NOMO-1 (cell line): ENCODE data around the gene UBL4A.
A peak's percentile ranks its signal among the peaks of the same experiment; 100 is the strongest.
"Not testable (repeated sequence)": the region's sequence is repeated elsewhere in the genome, so short reads cannot be mapped to it uniquely, and the experiment has no call there.

Experiments used
- DNase-seq, 2 experiments: peaks; one replicate each; lab custom pipeline; 2025; ENCODE audit not compliant: unreplicated experiment in 2 of 2; lab: John Stamatoyannopoulos, UW

Gene UBL4A

DNA sequence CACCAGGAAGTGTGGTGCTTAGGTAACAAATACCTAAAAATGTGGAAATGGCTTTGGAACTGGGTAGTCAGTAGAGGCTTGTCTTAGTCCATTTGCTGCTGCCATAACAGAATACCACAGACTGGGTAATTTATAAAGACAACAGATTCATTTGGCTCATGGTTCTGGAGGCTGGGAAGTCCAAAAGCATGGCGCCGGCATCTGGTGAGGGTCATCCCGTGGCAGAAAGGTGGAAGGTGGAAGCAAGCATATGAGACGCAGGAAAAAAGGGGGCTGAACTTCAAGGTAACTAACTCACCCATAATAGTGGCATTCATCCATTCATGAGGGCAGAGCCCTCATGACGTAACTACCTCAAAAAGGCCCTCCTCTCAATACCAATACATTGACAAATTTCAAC is 23.0 kb upstream of the UBL4A start:
- DNase-seq: no peak

DNA sequence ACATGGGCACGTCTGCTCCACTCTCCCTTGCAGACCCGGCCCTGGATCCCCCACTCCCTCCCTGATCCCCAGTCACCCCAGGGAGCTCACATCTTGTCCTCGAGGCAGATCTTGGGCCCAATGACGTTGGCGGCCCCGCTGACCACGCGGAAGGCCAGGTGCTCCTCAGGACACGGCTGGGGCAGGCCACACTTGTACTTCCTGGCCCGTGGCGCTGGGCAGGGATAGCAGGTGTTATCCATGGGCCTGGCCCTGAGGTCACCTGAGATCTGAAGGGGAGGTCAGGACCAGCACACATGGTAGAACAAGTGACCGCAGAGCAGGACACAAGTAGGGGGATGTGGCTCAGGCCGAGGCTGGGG is 21.9 kb upstream of the UBL4A start:
- DNase-seq: no peak

DNA sequence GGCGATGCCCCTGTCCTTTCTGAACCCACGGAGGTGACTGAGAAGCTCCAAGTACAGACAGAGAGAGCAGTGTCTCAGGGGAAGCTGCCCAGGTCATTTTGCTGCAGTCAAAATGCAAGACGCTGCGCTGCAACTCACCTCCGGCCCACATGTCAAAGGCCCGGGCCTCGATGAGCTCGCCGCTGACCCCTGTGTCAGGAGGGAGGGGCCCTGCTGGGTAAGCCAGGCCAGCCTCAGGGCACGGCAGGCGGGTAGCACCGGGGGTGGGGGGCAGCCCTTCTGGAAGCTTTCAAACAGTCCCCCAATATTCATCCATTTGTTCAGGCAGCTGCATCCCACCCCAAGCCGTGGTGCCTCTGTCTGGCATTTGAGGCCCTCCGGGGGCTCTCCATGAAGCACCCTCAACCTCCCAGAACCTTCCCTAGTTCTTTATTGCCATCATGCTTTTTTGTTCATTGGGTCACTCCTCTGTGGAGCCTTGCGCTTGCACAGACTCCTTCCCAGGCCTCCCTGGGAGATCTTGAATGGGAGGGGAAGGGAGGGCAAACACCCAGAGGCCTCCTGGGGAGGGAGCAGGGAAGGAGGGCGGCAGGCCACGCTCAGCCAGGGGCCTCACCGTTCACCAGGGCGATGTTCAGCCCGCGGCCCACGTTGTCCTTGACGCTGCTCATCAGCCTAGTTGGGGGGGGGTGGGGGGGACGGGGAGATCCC is 21.4 kb upstream of the UBL4A start:
- no peak for DNase-seq

DNA sequence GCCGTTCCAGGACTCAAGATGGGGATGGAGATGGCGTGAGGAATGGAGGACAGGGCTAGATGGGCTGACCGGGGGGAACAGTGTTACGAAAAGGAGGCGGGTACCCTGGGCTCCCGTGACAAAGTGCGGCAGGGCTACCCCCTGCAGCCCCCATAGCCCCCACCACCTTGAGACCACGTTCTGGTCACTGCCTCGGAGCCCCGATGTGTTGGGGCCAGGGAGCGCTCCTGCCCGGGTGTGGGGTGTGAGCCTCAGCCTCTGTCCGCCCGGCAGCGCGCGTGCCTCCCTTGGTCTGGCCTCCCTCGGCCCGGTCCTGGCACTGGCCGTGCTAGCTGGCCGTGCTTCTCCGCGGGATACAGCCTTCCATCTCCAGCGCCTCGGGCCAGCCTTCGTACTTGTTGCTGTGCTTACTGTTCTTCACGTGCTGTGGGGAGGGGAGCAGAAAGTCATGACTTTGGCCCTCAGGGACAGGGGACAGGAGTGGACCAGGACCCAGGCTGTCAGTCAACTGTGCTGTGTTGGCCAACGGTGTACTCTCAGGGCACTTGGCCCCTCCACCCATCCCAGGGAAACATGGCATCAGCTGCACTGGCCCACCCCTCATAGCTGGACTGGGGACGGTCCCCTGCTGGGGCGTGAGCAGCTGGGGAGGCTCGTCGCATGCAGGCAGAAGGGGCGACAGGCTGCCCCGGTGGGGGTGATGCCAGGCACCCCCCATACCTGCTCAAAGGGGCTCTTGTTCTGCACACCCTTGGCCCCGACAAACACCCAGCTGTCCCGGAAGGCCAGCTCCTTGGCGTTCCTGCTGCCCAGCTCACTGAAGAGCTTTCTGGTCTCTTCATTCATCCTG is 20.3 kb upstream of the UBL4A start:
- no peak for DNase-seq

DNA sequence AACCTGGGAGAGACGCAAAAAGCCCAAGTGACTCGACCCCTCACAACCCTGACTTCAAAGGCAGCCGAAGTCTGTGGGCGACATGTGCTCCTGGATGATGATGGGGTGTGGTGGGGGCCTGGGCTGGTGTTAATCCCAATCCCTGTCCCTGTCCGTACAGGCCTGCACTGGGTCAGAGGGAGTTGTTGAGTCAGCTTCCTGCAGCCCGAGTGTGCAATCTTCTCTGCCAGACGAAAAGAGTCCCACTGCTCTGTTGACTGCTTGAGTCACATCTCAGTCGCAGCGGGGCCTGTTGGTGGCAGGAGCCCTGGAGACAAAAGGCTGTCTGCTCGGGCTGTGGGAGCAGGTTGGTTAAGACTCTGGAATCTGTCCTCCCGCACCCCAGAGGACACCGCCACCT is 19.3 kb upstream of the UBL4A start:
- DNase-seq: no peak

DNA sequence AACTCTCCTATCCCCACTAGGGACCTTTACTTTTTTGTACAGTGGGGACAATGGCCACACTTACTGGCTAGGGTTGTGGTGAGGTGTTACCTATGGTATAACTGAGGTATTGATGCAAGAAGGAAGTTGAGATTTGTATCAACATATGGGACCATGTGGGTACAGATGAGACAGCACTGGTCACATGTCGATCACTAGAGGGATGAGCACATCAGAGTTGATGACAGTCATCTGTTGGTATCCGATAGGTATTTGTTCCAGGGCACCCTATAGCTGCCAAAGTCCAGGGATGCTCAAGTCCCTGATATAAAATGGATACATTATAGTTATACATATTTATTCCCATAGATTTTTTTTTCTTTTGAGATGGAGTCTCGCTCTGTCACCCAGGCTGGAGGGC is 16.6 kb upstream of the UBL4A start:
- DNase-seq: no peak

DNA sequence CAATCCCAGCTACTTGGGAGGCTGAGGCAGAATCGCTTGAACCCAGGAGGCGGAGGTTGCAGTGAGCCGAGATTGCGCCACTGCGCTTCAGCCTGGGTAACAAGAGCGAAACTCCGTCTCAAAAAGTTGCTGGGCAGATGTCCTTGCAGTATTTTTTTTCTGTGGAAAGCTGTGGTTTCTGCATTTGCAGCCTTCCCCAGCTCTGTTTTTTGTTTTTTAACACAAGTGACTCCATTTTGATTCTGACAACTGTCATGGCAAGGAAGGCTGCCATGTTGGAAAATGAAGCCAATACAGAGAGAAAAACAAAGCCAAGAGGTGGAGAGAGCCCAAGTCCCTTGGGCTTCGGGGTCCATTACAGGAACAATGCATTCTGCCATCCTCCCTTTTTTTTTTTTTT is 15.7 kb upstream of the UBL4A start:
- no peak for DNase-seq

DNA sequence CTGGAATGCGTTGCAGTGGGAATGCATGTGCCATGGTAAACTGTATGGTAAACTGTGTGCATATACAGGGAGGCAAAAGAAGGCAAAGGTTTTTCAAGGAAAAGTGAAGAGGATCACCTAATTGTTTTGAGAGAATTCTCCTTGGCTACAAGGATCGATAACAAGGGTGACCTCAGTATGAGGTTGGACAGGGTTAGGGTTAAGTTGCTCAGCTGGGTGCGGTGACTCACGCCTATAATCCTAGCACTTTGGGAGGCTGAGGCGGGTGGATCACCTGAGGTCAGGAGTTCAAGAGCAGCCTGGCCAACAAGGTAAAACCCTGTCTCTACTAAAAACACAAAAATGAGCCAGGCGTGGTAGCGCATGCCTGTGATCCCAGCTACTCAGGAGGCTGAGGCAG is 15.0 kb upstream of the UBL4A start:
- not testable (repeated sequence) for DNase-seq

DNA sequence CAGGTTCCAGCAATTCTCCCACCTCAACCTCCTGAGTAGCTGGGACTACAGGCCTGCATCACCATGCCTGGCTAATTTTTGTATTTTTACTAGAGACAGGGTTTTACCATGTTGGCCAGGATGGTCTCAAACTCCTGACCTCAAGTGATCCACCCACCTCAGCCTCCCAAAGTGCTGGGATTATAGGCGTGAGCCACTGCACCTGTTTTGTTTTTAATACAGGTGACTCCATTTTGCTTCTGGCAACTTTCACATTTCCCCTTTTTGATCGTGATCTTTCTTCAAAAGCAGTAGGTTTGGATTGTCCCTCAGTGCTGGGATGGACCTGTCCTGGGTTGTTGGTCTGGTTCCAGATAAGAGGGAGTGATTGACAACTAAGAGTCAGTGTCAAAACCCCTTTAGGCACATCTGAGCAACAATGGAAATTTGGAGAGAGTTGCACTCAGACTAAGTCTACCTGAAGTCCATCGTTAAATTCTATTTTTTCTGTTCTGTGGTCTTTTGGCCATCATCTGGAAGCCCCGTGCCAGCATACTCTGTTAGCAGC is 10.2 kb upstream of the UBL4A start:
- not testable (repeated sequence) for DNase-seq

DNA sequence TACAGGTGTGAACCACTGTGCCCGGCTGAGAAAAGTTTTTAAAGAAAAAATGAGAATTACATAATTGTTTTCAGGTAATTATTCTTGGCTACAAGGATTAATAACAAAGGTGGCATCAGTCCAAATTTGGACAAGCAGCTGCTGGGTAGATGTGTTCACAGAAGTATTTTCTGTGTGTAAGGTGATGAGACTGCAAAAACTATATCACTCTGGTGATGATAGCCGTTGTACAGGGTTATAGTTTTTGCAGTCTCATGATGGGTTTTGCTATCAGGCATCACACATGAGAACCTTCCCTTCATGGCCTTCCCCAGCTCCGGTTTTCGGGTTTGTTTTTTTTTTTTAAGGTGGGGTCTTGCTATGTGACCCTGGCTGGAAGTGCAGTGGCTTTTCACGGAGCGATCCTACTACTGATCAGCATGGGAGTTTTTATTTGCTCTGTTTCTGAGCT is 9.1 kb upstream of the UBL4A start:
- no peak for DNase-seq

DNA sequence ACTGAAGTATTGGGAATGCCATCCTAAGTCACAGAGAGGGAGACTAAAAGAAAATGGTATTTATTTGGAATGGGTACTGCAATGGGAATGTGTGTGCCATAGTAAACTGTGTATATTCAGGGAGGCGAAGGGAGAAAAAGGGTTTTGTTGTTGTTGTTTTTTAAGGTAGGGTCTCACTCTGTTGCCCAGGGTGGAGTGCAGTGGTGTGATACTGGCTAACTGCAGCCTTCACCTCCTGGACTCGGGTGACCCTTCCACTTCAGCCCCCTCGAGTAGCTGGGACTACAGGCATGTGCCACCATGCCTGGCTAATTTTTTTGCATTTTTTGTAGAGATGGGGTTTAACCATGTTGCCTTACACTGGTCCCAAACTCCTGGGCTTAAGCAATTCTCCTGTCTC is 8.3 kb upstream of the UBL4A start:
- DNase-seq: no peak

DNA sequence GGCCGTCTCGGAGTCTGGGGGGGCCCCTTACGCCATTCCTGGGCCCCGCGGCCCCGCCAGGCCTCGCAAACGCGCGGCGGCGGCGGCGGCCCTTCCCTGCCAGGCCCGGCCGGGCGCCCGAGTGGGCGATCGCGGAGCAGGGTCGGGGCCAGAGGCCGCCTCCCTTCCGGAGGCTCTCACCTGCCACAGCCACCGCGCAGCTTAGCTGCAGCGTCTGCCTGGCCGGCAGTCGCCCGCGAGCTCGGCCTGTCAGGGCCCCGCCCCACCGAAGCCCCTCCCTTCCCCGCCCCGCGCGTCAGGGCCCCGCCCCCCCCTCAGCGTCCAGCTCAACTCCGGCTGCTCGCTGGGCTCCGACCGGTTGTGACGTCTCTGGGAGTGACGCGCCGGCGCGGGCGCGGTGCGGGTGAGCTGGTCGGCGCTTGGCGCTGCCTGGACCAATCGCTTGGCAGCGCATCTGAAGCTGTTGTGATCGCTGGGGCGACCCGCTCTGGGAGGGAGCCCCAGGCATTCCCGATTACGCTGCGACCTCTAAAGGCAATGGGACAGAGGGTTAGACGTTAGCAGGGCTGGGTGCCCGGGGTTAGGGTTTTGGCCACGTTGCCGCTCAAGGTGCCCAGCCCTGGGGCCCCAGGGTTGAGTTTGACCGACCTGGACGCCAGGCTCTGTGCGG is 4.1 kb upstream of the UBL4A start, which contains the start of gene SLC10A3:
SLC10A3 (minus strand) TSS at position 216 of the 670 bp plus-strand sequence. CDS start 1,689 bp downstream, outside the sequence.
- DNase-seq: peak; percentile 76 to 87

DNA sequence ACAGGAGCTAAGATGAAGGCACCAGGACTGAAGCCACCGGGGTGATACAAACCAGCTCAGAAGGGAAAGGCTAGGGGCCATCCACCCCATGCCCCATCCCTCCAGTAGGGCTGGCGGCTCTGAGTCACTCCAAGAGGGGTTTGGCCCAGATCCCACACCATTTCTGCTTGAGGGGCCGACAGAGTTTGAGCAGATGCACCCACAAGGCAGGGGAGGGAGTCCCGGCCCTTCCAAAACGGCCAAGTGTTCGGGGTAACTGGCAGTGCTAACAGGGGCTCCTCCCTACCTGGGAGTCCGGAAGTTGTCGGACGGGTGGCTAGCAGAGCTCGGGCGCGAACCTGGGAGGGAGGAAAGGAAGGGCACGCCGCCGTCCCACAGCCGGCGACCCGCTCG is 3.6 kb upstream of the UBL4A start:
- peak in 1 of 2 experiments; percentile 8 for DNase-seq

DNA sequence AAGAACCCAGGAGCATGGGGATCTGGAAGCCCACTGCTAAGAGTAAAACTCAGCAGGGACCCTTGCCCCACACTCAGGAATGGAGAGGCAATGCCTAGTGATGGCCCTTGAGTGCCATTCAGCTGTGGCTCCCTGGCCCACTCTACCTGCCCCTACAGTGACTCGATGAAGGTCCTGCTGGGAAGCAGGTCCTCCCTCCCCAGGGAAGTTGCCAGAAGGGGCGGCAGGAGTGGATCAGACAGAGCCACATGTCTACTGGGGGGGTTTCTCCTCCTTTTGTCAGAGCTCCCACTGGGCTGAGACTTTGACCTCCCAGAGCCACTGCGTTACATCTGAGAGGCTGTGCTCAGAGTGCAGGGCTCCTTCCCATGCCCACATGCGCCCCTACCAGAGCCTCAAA is 2.8 kb upstream of the UBL4A start:
- DNase-seq: no peak

DNA sequence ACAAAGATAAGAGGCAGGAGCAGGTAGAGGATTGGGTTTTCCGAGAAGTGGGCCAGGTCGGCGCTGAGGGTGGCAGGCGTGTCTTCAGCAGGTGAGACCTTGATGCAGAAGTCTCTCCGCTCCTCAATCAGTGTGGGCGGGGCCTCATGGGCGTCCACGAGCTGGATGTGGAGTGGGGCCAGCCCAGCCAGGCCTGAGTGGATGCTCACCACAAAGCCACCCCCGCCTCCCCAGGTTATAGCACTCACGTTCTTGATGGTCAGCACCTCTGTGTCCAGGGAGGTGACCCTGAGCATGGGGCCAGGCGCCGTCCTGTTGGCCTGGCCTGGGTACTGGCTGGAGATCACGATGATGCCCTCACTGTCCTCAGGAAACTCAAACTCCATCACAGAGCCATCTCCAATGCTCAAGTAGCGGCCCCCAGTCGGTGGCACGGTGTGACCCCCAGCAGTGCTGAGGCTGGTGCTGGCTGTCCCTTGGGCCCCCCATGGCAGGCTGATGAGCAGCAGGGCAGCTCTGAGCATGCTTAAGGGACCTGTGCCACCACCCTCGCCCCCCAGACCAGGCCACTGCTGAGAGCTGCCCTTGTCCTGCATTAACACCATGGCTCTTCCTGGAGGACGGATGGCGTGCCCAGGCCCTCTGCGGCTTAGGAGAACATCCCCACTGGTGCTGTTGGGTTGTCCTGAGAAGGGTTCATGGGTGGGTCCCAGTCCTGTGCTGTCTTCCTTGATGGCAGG is 2.1 kb upstream of the UBL4A start:
- no peak for DNase-seq

DNA sequence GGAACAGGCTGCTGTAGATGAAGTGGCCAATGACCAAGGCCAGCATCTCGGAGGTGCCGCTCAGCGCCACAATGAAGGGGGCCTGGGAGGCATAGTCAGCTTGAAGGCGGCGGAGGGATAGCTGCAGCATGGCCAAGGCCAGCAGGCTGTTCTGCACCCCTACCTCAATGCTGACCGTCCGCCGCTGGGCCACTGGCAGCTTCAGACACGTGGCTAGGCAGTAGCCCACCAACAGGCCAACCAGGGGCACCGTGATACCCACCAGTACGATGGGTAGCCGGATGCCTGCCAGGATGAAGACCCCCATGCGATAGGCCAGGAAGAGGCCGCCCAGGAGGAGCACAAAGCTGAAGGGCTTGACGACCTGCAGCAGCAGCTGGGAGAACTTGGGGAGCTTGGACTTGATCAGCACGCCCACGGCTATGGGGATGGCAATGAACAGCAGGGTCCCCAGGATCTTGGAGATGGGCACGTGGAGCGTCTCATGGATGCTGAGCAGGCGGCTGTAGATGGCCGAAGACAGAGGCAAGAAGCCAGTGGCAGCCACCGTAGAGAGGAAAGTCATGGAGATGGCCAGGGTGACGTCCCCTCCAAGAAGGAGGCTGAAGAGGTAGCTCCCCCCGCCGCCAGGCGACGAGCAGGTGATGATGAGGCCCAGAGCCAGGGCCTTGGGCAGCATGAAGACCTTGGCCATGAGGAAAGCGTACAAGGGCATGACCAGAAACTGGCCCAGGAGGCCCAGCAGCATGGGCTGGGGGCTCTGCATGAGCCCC is 1.3 kb upstream of the UBL4A start:
- no peak for DNase-seq

DNA sequence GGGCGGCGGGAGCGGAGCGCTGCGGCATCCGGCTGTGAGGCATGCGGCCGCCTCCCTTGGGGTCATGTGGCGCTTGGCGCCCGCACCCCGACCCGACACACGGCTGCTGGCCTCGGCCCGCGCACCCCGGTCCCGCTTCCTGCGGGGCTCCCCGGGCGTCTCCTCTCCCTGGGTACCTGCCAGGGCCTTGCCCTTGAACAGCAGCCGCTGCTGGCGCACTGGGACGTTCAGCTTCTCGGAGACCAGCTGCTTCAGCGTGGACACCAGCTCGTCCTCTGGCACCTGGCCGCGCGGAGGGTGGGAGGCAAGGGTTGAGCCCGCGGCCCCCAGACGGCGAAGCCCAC is 391 bp downstream of the UBL4A start:
- peak in 1 of 2 experiments; percentile 4 for DNase-seq

DNA sequence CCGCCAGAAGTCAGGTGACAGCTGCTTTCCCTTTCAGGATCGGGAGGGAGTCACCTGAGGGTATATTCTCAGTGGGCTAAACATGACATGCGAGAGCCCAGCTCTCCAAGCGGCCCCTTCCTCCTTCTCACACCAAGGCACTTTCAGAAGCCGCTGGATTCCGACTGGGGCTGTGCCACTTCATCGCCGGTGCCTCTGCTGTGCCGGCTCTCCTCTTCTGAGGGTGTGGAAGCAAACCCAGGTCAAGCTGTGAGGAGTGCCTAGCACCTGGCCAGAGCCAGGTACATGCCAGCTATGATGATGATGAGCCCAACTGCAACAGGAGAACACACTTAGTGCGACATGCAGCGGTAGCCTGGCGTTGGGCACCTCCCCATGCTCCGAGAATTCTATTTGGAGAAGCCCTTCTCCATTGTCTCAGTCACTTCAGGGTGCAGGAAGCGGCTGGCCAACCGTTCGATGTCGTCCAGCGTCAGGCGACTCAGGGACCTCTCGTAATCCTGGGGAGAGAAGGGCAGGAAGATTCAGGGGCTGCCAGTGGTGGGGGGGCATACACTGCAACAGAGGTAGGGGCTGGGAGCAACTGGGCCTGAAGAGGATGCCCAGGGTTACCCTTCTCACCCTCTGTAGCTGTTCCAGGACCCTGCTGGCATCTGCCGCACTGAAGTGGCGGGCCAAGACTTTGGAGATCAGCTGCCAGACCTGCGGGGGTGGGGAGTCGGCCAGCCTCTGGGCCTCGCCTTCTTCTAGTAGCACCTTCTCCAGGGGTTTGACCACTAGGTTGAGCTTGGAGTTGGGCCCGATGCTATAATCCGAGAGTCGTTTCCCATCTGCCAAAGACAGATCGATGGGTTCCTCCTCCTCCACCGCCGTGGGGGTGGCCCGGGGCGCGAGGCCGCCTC is 1.0 kb downstream of the UBL4A start:
- DNase-seq: no peak
